Spinal cord (tissue), 10 donors: Measurements from ENCODE around the gene SNX24. TPM values are rescaled to one million over a fixed set of nuclear protein-coding genes. Genes with fewer than 3 reads are reported as not detected.

Source experiments
- DNase-seq, 6 donors: peaks; one replicate each; pipeline versions ENCODE4 v3.0.0 to v3.0.0-alpha.2; 2013 to 2015; ENCODE audit warnings: low spot score in 6 of 6, low read depth in 4 of 6
- H3K27ac ChIP-seq: one replicate; pipeline ENCODE4 v1.5.1; 2013; ENCODE audit warnings: low read depth, low read length, control low read depth
- H3K27me3 ChIP-seq: one replicate; pipeline ENCODE4 v1.6.1; 2013; ENCODE audit warnings: low read length; ENCODE audit not compliant: control insufficient read depth, insufficient read depth
- H3K36me3 ChIP-seq: one replicate; pipeline ENCODE4 v1.6.1; 2013; ENCODE audit warnings: low read length; ENCODE audit not compliant: control insufficient read depth, insufficient read depth
- H3K4me1 ChIP-seq: one replicate; pipeline ENCODE4 v1.6.1; 2013; ENCODE audit warnings: low read length; ENCODE audit not compliant: control insufficient read depth, insufficient read depth
- H3K4me3 ChIP-seq: one replicate; pipeline ENCODE4 v1.5.1; 2013; ENCODE audit warnings: low read depth, low read length, control low read depth
- H3K9me3 ChIP-seq: one replicate; pipeline ENCODE4 v1.6.1; 2013; ENCODE audit warnings: low read length; ENCODE audit not compliant: control insufficient read depth, insufficient read depth
- WGBS: methylation state at CpG from one replicate; pipeline ENCODE4 v1.1.5; 2013; ENCODE audit warnings: missing lambda C conversion rate; ENCODE audit not compliant: insufficient coverage; 5-methylcytosine and 5-hydroxymethylcytosine counted together
- polyA plus RNA-seq, 2 donors: library from polyadenylated mRNA; unstranded; fragments of 120-200 nt; gene quantifications; one replicate each; pipeline ENCODE4 v1.2.1, GENCODE V29; 2013; ENCODE audit not compliant: insufficient read length in 2 of 2
- total RNA-seq, 2 donors: library from RNA; depleted of rRNA in 1 of 2; stranded (reverse); fragments of 120-200 nt in 1 of 2; fragments of >200 nt in 1 of 2; gene quantifications; one replicate each; pipeline versions ENCODE4 v1.2.3 to v1.2.4, GENCODE V29; 2013 to 2014
- donor health status: healthy.

The SNX24 gene
- total and polyA plus RNA-seq, 4 donors = 26.7 to 38.3 (median 30.8) TPM

DNA sequence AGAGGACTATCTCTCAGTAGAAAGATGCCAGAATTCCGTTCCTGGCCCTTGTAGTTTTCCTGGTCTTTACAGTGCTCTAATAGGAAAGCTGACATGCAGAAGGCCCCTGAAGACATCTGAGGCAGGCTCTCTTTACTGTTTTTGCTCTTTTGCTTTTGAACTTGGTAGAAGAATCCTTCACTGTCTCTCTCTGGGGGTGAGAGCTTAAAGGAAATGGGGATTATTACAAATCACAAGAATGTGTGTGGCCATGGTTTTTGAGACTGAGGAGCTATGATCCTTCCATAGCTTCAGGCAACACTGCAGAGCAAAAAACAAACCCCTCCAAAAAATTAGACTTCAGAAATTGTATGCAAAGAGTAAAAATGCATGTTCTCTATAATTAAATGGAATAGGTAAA lies 102.0 kb downstream of the SNX24 start:
- WGBS = 100% methylated on average over 1 of the region's 1 CpG
- Histone ChIP-seq H3K27me3 (no peaks in the 10 kb centered on the region), H3K27ac (no peak overlapping the region), H3K9me3 (no peaks in the 10 kb centered on the region), H3K4me1 (no peaks in the 10 kb centered on the region), H3K36me3 (no peaks in the 10 kb centered on the region), H3K4me3 (no peak overlapping the region)
- DNase-seq = no peak

GRCh38 chr5:122947772-122948171 lies 102.4 kb downstream of the SNX24 start:
- Histone ChIP-seq H3K27me3 (no peaks in the 10 kb centered on the region), H3K36me3 (no peaks in the 10 kb centered on the region), H3K27ac (no peak overlapping the region), H3K4me3 (no peak overlapping the region), H3K9me3 (no peaks in the 10 kb centered on the region), H3K4me1 (no peaks in the 10 kb centered on the region)
- DNase-seq = no peak
- 60% methylated on average over 1 of the region's 3 CpGs for WGBS

- H3K36me3 ChIP-seq = no peaks in the 10 kb centered on the region
- 89% methylated on average over 2 of the region's 2 CpGs for WGBS
- no peak for DNase-seq
- no peak overlapping the region for H3K4me3 ChIP-seq
- H3K9me3 ChIP-seq = no peaks in the 10 kb centered on the region
- no peaks in the 10 kb centered on the region for H3K27me3 ChIP-seq
- H3K4me1 ChIP-seq = no peaks in the 10 kb centered on the region
- H3K27ac ChIP-seq = no peak overlapping the region
These were observed 102.9 kb downstream of the SNX24 start for GRCh38 chr5:122948319-122948718.

GRCh38 chr5:122951658-122952057 lies 106.2 kb downstream of the SNX24 start:
- Histone ChIP-seq H3K36me3 (no peaks in the 10 kb centered on the region), H3K27me3 (no peaks in the 10 kb centered on the region), H3K9me3 (no peaks in the 10 kb centered on the region), H3K4me3 (no peak overlapping the region), H3K4me1 (no peaks in the 10 kb centered on the region), H3K27ac (no peak overlapping the region)
- 98% methylated on average over 5 of the region's 8 CpGs for WGBS
- DNase-seq = no peak

- Histone ChIP-seq H3K4me1 (no peaks in the 10 kb centered on the region), H3K27me3 (no peaks in the 10 kb centered on the region), H3K27ac (no peak overlapping the region), H3K9me3 (peaks cover 5% of the 10 kb centered on the region), H3K36me3 (no peaks in the 10 kb centered on the region), H3K4me3 (no peak overlapping the region)
- no peak for DNase-seq
These were observed 109.3 kb downstream of the SNX24 start for GRCh38 chr5:122954719-122955118.

- no peaks in the 10 kb centered on the region for H3K36me3 ChIP-seq
- no peak for DNase-seq
- no peaks in the 10 kb centered on the region for H3K27me3 ChIP-seq
- H3K4me1 ChIP-seq = no peaks in the 10 kb centered on the region
- peaks cover 5% of the 10 kb centered on the region for H3K9me3 ChIP-seq
- no peak overlapping the region for H3K27ac ChIP-seq
- H3K4me3 ChIP-seq = no peak overlapping the region
These were observed 112.0 kb downstream of the SNX24 start for GRCh38 chr5:122957457-122957856.

DNA sequence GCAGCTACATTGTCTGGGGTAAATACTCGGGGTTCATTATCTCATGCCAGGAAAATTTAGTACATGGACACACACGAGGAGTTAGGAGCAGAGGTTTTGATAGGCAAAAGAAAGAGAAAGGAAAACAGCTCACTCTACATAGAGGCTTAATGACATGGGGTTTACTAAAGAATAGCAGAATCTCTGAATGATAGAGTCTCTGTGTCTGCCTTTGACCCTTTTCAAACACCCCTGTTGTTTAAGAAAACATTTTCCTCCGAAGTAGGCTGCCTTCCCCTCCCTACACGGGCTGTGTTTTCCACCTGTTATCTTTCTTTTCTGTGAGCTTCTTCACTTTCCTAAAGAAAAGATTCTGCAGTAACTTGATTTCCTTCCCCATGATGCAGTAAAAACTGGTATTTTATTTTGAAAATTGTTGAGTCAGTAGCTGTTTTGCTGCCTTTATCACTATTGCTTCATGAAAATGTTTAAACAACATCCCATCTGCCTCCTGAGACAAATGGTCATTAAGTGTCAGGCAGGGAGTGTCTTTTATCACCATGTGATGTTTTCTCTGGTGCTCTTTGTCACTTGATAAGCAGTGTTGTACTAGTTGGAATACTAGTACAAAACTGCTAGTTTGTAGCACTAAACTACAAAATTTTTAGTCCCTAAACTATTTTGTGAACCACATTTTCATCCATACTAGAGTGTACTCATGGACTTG lies 114.5 kb downstream of the SNX24 start:
- DNase-seq = no peak
- Histone ChIP-seq H3K4me1 (no peaks in the 10 kb centered on the region), H3K27ac (no peak overlapping the region), H3K4me3 (no peak overlapping the region), H3K9me3 (peaks cover 5% of the 10 kb centered on the region), H3K36me3 (no peaks in the 10 kb centered on the region), H3K27me3 (no peaks in the 10 kb centered on the region)
- 10% methylated on average over 2 of the region's 4 CpGs for WGBS

DNA sequence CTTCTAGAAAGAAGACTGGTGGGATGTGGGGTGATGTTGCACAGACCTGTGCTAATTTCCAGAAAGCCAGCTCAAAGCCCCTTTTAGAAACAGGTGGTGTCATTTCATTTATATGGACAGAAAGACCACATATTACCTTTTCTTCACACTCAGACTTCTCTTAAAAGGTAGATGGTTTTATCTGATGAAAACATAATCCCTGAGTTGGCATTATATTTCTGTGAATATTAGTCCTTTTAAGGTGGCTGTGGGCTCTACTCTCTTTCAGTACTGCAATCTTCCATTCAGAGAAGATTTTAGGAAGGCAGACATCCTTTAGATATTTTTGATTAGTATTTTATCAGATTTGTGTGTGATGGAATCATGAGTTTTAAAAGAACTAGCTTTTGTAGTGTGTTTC lies 117.9 kb downstream of the SNX24 start:
- Histone ChIP-seq H3K36me3 (no peaks in the 10 kb centered on the region), H3K27ac (no peak overlapping the region), H3K4me3 (no peak overlapping the region), H3K4me1 (no peaks in the 10 kb centered on the region), H3K27me3 (no peaks in the 10 kb centered on the region), H3K9me3 (no peaks in the 10 kb centered on the region)
- no peak for DNase-seq

DNA sequence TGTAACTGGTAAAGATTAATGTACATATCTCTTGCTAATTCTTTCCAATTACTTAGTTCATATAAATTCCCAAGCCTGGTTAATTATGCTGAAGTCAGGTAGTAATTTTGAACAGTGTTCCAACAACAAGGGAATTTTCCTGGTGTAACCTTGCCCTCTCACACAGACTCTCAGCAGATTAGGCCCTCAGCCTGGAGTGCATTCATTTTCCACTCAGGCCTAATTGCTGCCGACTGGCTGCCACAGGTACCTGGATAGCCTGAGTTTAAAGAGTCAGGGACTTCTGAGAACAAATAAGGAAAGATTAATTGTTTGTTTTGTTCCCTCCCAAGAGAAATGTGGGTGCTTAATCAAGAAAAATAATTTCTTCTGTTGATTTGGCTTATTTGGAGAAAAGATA lies 119.7 kb downstream of the SNX24 start:
- peak in 1 of 6 donors; percentile 5 for DNase-seq
- Histone ChIP-seq H3K9me3 (no peaks in the 10 kb centered on the region), H3K27ac (no peak overlapping the region), H3K36me3 (no peaks in the 10 kb centered on the region), H3K4me1 (no peaks in the 10 kb centered on the region), H3K27me3 (no peaks in the 10 kb centered on the region), H3K4me3 (no peak overlapping the region)
- no CpG with 5 or more reads among the region's 1 CpG for WGBS

DNA sequence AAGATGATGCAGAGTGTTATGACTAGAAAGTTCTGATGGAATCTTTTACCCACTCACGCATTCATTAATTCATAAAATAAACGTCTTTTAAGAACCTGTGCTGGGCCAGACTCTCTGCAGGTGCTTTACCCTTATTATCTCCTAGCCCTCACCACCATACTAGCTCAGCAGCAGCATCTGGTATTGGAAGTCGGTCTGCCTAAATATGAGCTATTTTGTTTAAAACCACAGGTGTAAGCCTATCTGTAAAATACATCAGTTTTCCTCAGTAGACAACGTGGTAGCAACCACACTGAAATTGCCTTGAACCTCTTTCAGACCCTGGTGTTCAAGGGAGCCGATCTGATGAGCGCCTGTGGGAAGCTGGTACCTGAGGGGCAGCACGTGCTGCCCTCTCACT lies 121.7 kb downstream of the SNX24 start:
- Histone ChIP-seq H3K4me3 (no peak overlapping the region), H3K9me3 (no peaks in the 10 kb centered on the region), H3K36me3 (no peaks in the 10 kb centered on the region), H3K27ac (no peak overlapping the region), H3K27me3 (no peaks in the 10 kb centered on the region), H3K4me1 (no peaks in the 10 kb centered on the region)
- WGBS = 96% methylated on average over 4 of the region's 7 CpGs
- no peak for DNase-seq
